MM.1S (cell line): Measurements from ENCODE around the gene CCL17.
"Not testable (repeated sequence)": the region's sequence is repeated elsewhere in the genome, so short reads cannot be mapped to it uniquely, and the experiment has no call there.

ENCODE experiments used
- DNase-seq: peaks from one replicate; pipeline ENCODE4 v3.0.0-alpha.2; 2015
- H2AFZ ChIP-seq: fragments of 300-600 bp; sonication (generic); 2 replicates; pipeline ENCODE4 v1.6.0; 2016; ENCODE audit warnings: antibody characterized with exemption, low read length
- H3F3A ChIP-seq: fragments of 300-600 bp; sonication (generic); 2 replicates; pipeline ENCODE4 v1.6.1; 2016; ENCODE audit warnings: mild to moderate bottlenecking, antibody characterized with exemption, low read length, moderate library complexity, mixed read lengths; ENCODE audit not compliant: insufficient read depth
- H3K27ac ChIP-seq: fragments of 300-600 bp; sonication (generic); 2 replicates; pipeline ENCODE4 v1.5.1; 2016; ENCODE audit warnings: mild to moderate bottlenecking, low read length
- H3K27me3 ChIP-seq: fragments of 300-600 bp; sonication (generic); replicated peaks from 2 replicates; pipeline ENCODE4 v1.6.0; 2016; ENCODE audit warnings: low read length; ENCODE audit not compliant: insufficient read depth
- H3K36me3 ChIP-seq: fragments of 300-600 bp; sonication (generic); replicated peaks from 2 replicates; pipeline ENCODE4 v1.6.1; 2016; ENCODE audit warnings: mild to moderate bottlenecking, low read length, mixed read lengths; ENCODE audit not compliant: insufficient read depth
- H3K4me1 ChIP-seq: fragments of 300-600 bp; sonication (generic); 2 replicates; pipeline ENCODE4 v1.6.1; 2016; ENCODE audit warnings: low read length, mixed read lengths
- H3K4me2 ChIP-seq: fragments of 300-600 bp; sonication (generic); 2 replicates; pipeline ENCODE4 v1.6.0; 2016; ENCODE audit warnings: low read depth, low read length
- H3K4me3 ChIP-seq: fragments of 300-600 bp; sonication (generic); 2 replicates; pipeline ENCODE4 v1.5.1; 2016; ENCODE audit warnings: low read length, mixed read lengths
- H3K79me2 ChIP-seq: fragments of 300-600 bp; sonication (generic); 2 replicates; pipeline ENCODE4 v1.6.1; 2016; ENCODE audit warnings: mixed run types, low read length, mixed read lengths
- H3K9ac ChIP-seq: fragments of 300-600 bp; sonication (generic); 2 replicates; pipeline ENCODE4 v1.6.1; 2016; ENCODE audit warnings: low read length, mixed read lengths
- H3K9me2 ChIP-seq: fragments of 300-600 bp; sonication (generic); replicated peaks from 2 replicates; pipeline ENCODE4 v1.6.1; 2016; ENCODE audit warnings: mild to moderate bottlenecking, low read length, mixed read lengths; ENCODE audit not compliant: insufficient read depth
- H3K9me3 ChIP-seq: fragments of 300-600 bp; sonication (generic); replicated peaks from 2 replicates; pipeline ENCODE4 v1.6.1; 2016; ENCODE audit warnings: mild to moderate bottlenecking, low read length, mixed read lengths; ENCODE audit not compliant: insufficient read depth
- H4K20me1 ChIP-seq: fragments of 300-600 bp; sonication (generic); 2 replicates; pipeline ENCODE4 v1.6.1; 2016; ENCODE audit warnings: mild to moderate bottlenecking, low read length, moderate library complexity, mixed read lengths; ENCODE audit not compliant: insufficient read depth
- CTCF ChIP-seq: fragments of 300-600 bp; sonication (generic); IDR thresholded peaks from 2 replicates; pipeline ENCODE4 v1.5.1; 2016; ENCODE audit warnings: antibody characterized with exemption, low read length, mixed read lengths
- EZH2 ChIP-seq: fragments of 300-600 bp; sonication (generic); optimal IDR thresholded peaks from 2 replicates; pipeline ENCODE3; 2017; ENCODE audit warnings: low read depth, mild to moderate bottlenecking, antibody characterized with exemption, low read length, mixed read lengths
- EZH2phosphoT487 ChIP-seq: fragments of 300-600 bp; sonication (generic); IDR thresholded peaks from 2 replicates; pipeline ENCODE4 v1.6.1; 2018; ENCODE audit warnings: antibody characterized with exemption, low read length

Gene CCL17

GRCh38 chr16:57373117-57373947 is 31.2 kb upstream of the CCL17 start:
- Histone ChIP-seq H3K79me2 (no peaks in the 10 kb centered on the region), H3K9ac (no peak overlapping the region), H3K4me3 (no peak overlapping the region), H2AFZ (no peak overlapping the region), H3K9me3 (no peaks in the 10 kb centered on the region), H3K27me3 (peaks cover 14% of the 10 kb centered on the region), H3K4me2 (no peak overlapping the region), H3K27ac (no peak overlapping the region), H4K20me1 (no peaks in the 10 kb centered on the region), H3K9me2 (no peaks in the 10 kb centered on the region), H3F3A (no peaks in the 10 kb centered on the region), H3K4me1 (no peaks in the 10 kb centered on the region), H3K36me3 (no peaks in the 10 kb centered on the region)
- DNase-seq = no peak
- TF ChIP-seq EZH2 (no peak), EZH2phosphoT487 (no peak), CTCF (no peak)

- no peaks in the 10 kb centered on the region for H3F3A ChIP-seq
- no peak for DNase-seq
- no peak overlapping the region for H3K9ac ChIP-seq
- H3K36me3 ChIP-seq = no peaks in the 10 kb centered on the region
- no peak overlapping the region for H3K4me3 ChIP-seq
- H3K4me1 ChIP-seq = no peaks in the 10 kb centered on the region
- H4K20me1 ChIP-seq = no peaks in the 10 kb centered on the region
- no peaks in the 10 kb centered on the region for H3K9me2 ChIP-seq
- TF ChIP-seq EZH2phosphoT487 = no peak
- TF ChIP-seq EZH2 = no peak
- no peaks in the 10 kb centered on the region for H3K79me2 ChIP-seq
- H3K4me2 ChIP-seq = no peak overlapping the region
- peaks cover 14% of the 10 kb centered on the region for H3K27me3 ChIP-seq
- H3K27ac ChIP-seq = no peak overlapping the region
- no peak overlapping the region for H2AFZ ChIP-seq
- H3K9me3 ChIP-seq = no peaks in the 10 kb centered on the region
These were observed 30.5 kb upstream of the CCL17 start for GRCh38 chr16:57374067-57374534.

GRCh38 chr16:57374925-57375465 is 29.6 kb upstream of the CCL17 start:
- not testable (repeated sequence) for H3K9ac ChIP-seq, H3K4me2 ChIP-seq, H2AFZ ChIP-seq, H3K9me3 ChIP-seq, H4K20me1 ChIP-seq, H3K79me2 ChIP-seq, H3F3A ChIP-seq, H3K9me2 ChIP-seq, H3K27me3 ChIP-seq, H3K4me3 ChIP-seq, H3K4me1 ChIP-seq, H3K27ac ChIP-seq, DNase-seq, H3K36me3 ChIP-seq

- TF ChIP-seq CTCF (no peak), EZH2 (no peak), EZH2phosphoT487 (no peak)
- Histone ChIP-seq H2AFZ (no peak overlapping the region), H3K4me3 (no peak overlapping the region), H3K9me3 (no peaks in the 10 kb centered on the region), H3F3A (no peaks in the 10 kb centered on the region), H3K79me2 (no peaks in the 10 kb centered on the region), H3K36me3 (no peaks in the 10 kb centered on the region), H3K9me2 (no peaks in the 10 kb centered on the region), H3K27ac (no peak overlapping the region), H3K4me2 (no peak overlapping the region), H3K27me3 (peaks cover 8% of the 10 kb centered on the region; the same call in 1 of the 2 replicates), H3K4me1 (no peaks in the 10 kb centered on the region), H4K20me1 (no peaks in the 10 kb centered on the region), H3K9ac (no peak overlapping the region)
- DNase-seq = no peak
These were observed 28.2 kb upstream of the CCL17 start for GRCh38 chr16:57376313-57376818.
